HG03097 (cell line): ENCODE data around the gene FBXW7.
"Not testable (repeated sequence)": the region's sequence is repeated elsewhere in the genome, so short reads cannot be mapped to it uniquely, and the experiment has no call there.

Experiments used
- ATAC-seq: cut with Tn5 transposase; IDR thresholded peaks from one replicate; pipeline ENCODE4 v1.9.1; 2021; ENCODE audit not compliant: unreplicated experiment, low FRiP score

FBXW7 gene

GRCh38 chr4:152550687-152551086, 14.8 kb upstream of the FBXW7 start:
- peak; percentile 44 for ATAC-seq

GRCh38 chr4:152545088-152545487, 9.2 kb upstream of the FBXW7 start:
- no peak for ATAC-seq

DNA sequence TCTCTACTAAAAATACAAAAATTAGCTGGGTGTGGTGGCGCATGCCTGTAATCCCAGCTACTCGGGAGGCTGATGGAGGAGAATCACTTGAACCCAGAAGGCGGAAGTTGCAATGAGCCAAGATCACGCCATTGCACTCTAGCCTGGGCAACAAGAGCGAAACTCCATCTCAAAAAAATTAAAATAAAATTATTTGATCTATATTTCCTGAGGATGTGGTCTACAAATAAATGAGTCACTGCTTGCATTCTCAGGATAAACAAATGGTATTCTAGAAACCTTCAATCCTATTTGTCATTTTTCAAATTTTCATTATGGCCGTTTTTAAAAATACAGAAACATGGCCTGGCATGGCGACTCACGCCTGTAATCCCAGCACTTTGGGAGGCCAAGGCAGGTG, 8.6 kb upstream of the FBXW7 start:
- not testable (repeated sequence) for ATAC-seq

- ATAC-seq = no peak
These were observed 5.0 kb upstream of the FBXW7 start for GRCh38 chr4:152540941-152541340.

DNA sequence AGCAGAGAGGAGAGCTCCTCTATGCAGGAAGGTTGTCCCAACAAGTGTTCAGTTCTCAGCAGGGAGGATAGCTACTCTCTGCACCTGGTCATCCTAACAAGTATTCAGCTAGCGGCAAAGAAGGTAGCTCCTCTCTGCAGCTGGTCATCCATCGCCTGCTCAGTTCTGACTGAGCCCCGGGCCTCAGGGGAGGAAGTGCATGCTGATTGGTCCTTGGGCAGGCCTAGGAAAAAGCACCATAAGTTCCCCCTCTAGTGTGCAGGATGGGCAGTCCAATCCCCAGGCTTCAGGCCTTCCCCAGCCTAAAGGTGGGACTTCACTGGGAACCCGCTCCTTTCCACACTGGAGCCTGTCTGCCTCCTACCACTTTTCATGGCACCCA, 4.4 kb upstream of the FBXW7 start:
- no peak for ATAC-seq

DNA sequence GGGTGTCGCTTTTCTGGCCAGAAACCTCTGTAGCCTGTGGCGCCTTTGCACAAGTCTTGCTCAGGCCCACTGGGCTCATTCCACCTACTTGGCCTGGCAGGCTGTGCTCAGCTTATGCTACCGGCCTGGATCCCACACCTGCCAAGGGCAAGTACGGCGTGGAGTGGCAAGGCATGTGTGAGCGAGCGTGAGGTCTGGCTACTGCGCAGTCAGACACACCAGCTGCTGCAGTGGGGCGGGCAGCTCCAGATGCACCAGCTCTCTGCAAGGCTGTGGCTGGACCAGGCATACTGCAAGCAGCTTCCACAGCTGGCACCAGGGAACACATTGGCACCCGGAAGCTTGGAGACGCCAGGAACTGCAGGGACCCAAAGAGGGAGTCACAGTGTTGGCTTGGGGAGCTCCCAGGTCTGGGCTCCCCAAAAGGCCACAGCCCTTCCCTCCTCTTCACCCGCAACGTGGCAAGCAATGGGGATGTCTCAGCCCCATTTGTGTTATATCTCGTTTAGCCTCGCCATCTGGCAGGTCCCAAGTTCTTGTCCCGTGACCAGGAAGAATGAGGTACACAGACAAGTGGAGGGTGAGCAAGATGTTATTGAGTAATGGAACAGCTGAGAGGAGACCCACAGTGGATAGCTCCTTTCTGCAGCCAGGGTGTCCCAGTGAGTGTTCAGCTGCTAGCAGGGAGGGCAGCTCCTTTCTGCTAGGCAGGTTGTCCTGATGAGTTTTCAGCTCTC, 3.8 kb upstream of the FBXW7 start:
- ATAC-seq = no peak

DNA sequence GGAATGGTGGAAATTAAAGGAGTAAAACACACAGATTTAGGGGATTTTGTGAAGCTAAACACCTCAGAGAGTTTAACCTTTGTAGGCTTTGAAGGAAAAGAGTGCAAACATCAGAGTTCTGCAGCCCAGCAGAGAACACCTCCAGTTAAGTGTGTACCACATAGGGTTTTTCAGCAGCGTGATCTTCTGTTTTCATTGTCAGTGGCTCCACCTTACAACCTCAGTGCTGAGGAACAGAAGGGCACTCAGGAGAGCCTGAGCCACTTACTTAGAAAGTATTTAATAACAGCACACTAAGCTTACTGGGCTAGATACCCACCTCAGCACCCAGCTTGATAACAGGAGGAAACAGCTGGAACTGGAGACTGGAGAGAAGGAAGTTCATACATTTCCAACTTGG, 2.0 kb upstream of the FBXW7 start:
- no peak for ATAC-seq

- peak; percentile 28 for ATAC-seq
These were observed 772 bp upstream of the FBXW7 start for GRCh38 chr4:152536545-152537182.

GRCh38 chr4:152535360-152535902, 461 bp downstream of the FBXW7 start:
- peak; percentile 16 for ATAC-seq

DNA sequence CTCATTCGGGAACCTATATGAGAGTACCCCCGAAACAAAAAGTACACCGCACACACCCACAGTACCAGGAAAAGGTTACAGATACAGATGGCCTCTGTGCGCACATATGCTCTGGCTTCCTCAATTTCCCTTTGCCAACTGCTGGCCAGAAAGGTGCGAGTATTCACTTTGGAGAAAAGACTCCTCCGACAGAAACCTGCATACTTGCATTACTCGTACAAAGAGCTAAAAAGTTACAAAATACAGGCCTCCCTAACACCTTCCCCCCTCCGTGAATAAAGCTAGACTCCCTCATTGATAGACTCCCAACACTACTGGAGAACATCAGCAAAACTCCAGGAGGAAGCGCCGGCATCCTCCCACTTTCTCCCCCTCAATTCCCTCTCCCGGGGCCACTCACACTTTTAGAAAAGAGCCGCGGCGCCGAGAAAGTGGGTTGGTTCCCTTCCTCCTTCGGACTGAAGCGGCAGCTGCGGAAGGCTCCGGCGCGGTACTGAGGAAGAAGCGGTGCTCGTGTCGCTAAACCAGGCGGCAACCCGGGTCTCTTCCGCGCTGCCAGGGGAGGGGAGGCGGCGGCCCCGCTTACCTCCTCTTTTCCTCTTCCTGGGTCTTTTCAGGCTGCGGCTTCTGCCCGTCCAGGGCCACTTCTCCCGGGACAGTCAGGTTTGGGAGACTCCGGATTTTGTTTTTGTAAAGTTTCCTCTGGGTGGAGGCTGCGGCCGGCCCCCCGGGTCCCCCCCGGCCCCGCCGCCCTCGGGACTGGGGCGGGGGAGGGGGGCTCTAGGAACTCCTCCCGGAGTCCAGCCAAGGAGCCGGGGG, 1.1 kb downstream of the FBXW7 start:
- no peak for ATAC-seq

GRCh38 chr4:152531479-152531878, 4.4 kb downstream of the FBXW7 start:
- no peak for ATAC-seq

DNA sequence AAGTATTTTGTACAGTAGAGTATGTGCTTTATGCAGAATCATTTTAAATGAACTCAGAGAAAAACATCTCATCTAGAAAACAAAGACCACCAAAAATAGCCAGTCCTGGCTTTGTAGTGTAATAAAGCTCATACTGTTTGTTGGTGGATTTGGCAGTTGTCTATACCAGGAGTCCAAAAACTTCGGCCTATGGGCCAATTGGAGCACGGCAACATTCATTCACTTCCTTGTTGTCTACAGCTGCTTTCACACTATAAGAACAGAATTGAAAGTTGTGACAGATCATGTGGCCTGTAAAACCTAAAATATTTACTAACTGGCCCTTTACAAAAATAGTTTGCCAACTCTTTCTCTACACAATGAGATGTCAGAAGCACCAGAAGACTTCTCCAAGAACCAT, 5.3 kb downstream of the FBXW7 start:
- ATAC-seq = no peak

DNA sequence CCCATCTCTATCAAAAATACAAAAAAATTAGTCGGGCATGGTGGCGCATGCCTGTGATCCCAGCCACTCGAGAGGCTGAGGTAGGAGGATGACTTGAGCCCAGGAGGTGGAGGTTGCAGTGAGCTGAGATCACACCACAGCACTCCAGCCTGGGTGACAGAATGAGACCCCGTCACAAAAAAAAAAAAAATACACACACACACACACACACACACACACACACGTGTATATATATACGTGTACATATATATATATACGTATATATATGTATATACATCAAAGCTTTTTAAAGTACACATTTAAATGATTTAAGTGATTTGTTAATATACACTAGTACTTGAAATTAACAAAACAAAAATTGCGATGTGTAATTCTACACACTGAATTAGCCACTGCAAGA, 6.0 kb downstream of the FBXW7 start:
- no peak for ATAC-seq

GRCh38 chr4:152528060-152528459, 7.8 kb downstream of the FBXW7 start:
- ATAC-seq = no peak

DNA sequence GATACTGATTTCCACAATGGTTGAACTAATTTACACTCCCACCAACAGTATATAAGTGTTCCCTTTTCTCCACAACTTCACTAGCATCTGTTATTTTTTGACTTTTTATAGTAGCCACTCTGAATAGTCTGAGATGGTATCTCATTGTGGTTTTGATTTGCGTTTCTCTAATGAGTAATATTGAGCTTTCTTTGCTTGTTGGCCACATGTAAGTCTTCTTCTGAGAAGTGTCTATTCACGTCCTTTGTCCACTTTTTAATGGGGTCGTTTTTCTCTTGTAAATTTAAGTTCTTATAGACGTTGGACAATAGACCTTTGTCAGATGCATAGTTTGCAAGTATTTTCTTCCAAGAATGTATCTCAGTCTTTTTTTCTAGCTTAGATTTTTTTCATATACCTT, 10.0 kb downstream of the FBXW7 start:
- ATAC-seq = no peak

- no peak for ATAC-seq
These were observed 11.5 kb downstream of the FBXW7 start for GRCh38 chr4:152524427-152524826.

GRCh38 chr4:152523731-152524130, 12.2 kb downstream of the FBXW7 start:
- ATAC-seq = no peak

- ATAC-seq = no peak
These were observed 13.1 kb downstream of the FBXW7 start for GRCh38 chr4:152522754-152523153.

DNA sequence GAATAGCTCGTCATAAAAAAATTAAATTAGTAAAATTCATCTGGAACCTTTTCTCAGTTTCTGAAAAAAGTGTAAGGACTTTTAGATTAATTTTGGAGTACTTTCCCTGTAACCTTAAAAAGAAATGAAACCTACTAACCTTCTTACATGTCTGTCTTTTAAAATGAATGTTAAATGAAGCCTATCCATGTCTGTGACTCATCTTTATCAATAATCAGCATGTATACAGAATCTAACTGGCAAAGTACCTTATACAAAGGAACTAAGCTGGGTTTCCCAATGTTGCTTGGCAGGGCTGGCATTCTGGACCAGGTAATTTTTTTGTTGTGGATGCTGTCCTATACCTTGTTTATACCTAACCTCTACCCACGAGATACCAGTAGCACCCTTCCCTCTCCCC, 13.6 kb downstream of the FBXW7 start:
- ATAC-seq = no peak

DNA sequence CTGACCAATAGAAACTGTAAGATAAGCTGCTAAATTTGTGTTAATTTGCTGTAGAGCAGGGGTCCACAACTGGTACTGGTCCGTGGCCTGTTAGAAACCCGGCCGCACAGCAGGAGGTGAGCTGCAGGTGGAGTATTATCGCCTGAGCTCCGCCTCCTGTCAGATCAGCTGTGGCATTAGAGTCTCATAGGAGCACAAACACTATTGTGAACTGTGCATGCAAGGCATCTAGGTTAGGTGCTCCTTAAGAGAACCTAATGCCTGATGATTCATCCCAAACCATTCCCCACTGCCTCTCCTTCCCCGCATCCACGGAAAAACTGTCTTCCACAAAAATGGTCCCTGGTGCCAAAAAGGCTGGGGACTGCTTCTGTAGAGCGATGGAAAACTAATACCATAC, 19.7 kb downstream of the FBXW7 start:
- ATAC-seq = no peak

DNA sequence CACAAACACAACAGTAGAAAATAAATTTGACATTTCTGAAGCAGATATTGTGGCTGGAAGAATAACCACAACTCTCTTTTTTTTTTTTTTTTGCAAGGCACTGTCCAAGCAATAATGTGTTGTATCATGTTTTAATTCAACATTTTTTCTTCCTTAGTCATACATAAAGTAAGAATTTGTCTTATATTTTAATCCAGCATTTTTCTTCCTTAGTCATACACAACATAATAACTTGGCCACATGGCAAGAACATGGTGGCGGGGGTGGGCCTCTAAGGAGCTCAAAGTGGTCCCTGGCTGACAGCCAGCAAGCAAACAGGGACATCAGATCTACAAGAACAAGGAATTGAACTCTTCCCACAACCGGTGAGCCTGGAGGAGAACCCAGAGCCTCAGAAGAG, 20.2 kb downstream of the FBXW7 start:
- ATAC-seq = no peak
